Tibial nerve (tissue), 4 donors: Measurements from ENCODE around the gene RBM33. TPM values are rescaled to one million over a fixed set of nuclear protein-coding genes. Genes with fewer than 3 reads are reported as not detected.

ENCODE experiments used
- DNase-seq, 2 donors: peaks; one replicate each; pipeline ENCODE4 v3.0.0-alpha.2; 2019; ENCODE audit warnings: low spot score in 2 of 2
- H3K27ac ChIP-seq, 4 donors: fragments of 200-600 bp; sonication (generic) in 3 of 4; one replicate each; pipeline ENCODE4 v1.5.1; 2017 to 2019; ENCODE audit warnings: mild to moderate bottlenecking in 1 of 4
- H3K27me3 ChIP-seq, 2 donors: fragments of 200-600 bp; sonication (generic) in 1 of 2; one replicate each; pipeline versions ENCODE4 v1.5.1 to v1.6.0; 2017 to 2019
- H3K36me3 ChIP-seq, 3 donors: fragments of 200-600 bp; sonication (generic); one replicate each; pipeline ENCODE4 v1.5.1; 2018 to 2019
- H3K4me1 ChIP-seq, 4 donors: fragments of 200-600 bp; sonication (generic) in 3 of 4; one replicate each; pipeline ENCODE4 v1.5.1; 2017 to 2019
- H3K4me3 ChIP-seq, 4 donors: fragments of 200-600 bp; sonication (generic) in 3 of 4; one replicate each; pipeline ENCODE4 v1.5.1; 2017 to 2019; ENCODE audit warnings: mild to moderate bottlenecking in 1 of 4, moderate library complexity in 1 of 4
- H3K9me3 ChIP-seq, 4 donors: fragments of 200-600 bp; sonication (generic) in 3 of 4; one replicate each; pipeline ENCODE4 v1.5.1; 2017 to 2019
- EP300 ChIP-seq, 2 donors: sonication (generic); formaldehyde crosslinking; IDR thresholded peaks; one replicate each; pipeline ENCODE4 v1.6.1; 2017; ENCODE audit warnings: antibody characterized with exemption in 2 of 2, mild to moderate bottlenecking in 1 of 2
- POLR2A ChIP-seq, 2 donors: fragments of 450-650 bp; IDR thresholded peaks; one replicate each; pipeline ENCODE4 v1.6.1; 2017; ENCODE audit warnings: antibody characterized with exemption in 2 of 2, mild to moderate bottlenecking in 2 of 2, moderate library complexity in 2 of 2
- WGBS, 2 donors: methylation state at CpG; one replicate each; pipeline ENCODE4 v1.1.5; 2018; 5-methylcytosine and 5-hydroxymethylcytosine counted together
- total RNA-seq, 4 donors: library from RNA; depleted of rRNA; stranded (reverse); fragments of >200 nt; gene quantifications; one replicate each; pipeline ENCODE4 v1.1.0, GENCODE V29; 2016
- TF ChIP-seq, protein P1 (sequence below), 5 experiments: fragments of 200-600 bp in 3 of 5; fragments of 450-650 bp in 2 of 5; sonication (generic) in 3 of 5; IDR thresholded peaks; one replicate each; pipeline ENCODE4 v1.5.1; 2016 to 2019; ENCODE audit warnings: antibody characterized with exemption in 5 of 5, mild to moderate bottlenecking in 3 of 5, moderate library complexity in 2 of 5

RBM33 gene
- total RNA-seq, 4 donors from 2014 or later: 85.0 to 92.4 (median 88.3) TPM

DNA sequence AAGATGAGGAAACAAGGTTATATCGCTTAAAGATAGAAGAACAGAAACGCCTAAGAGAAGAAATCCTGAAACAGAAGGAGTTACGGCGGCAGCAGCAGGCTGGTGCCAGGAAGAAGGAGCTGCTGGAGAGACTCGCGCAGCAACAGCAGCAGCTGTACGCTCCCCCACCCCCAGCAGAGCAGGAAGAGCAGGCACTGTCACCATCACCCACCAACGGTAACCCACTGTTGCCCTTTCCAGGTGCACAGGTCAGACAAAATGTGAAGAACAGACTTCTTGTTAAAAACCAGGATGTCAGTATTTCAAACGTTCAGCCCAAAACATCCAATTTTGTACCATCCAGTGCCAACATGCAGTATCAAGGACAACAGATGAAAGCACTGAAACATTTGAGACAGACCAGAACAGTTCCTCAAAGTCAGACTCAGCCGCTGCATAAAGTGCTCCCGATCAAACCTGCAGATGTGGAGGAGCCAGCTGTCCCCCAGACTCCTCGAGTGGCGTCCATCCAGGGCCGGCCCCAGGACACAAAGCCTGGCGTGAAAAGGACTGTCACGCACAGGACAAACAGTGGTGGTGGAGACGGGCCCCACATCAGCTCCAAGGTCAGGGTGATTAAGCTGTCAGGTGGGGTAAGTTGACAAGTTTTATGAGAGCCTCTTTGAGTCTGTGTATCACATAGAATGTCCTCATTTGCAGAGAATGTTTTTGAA, 100.7 kb downstream of the RBM33 start:
- DNase-seq: no peak
- Histone ChIP-seq H3K9me3 (no peaks in the 10 kb centered on the region), H3K36me3 (peaks cover 9 to 64% (median 11%) of the 10 kb centered on the region in 3 donors), H3K27ac (no peak overlapping the region), H3K27me3 (no peaks in the 10 kb centered on the region), H3K4me1 (peaks cover 3 to 36% (median 6%) of the 10 kb centered on the region in 4 donors), H3K4me3 (no peak overlapping the region)
- TF ChIP-seq EP300 (IDR thresholded peaks at IDR 0.05) (no peak), POLR2A (IDR thresholded peaks at IDR 0.05) (no peak)
- TF ChIP-seq, protein P1, sequence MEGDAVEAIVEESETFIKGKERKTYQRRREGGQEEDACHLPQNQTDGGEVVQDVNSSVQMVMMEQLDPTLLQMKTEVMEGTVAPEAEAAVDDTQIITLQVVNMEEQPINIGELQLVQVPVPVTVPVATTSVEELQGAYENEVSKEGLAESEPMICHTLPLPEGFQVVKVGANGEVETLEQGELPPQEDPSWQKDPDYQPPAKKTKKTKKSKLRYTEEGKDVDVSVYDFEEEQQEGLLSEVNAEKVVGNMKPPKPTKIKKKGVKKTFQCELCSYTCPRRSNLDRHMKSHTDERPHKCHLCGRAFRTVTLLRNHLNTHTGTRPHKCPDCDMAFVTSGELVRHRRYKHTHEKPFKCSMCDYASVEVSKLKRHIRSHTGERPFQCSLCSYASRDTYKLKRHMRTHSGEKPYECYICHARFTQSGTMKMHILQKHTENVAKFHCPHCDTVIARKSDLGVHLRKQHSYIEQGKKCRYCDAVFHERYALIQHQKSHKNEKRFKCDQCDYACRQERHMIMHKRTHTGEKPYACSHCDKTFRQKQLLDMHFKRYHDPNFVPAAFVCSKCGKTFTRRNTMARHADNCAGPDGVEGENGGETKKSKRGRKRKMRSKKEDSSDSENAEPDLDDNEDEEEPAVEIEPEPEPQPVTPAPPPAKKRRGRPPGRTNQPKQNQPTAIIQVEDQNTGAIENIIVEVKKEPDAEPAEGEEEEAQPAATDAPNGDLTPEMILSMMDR (IDR thresholded peaks at IDR 0.05): no peak
- 84 to 85% methylated on average over 17 of the region's 17 CpGs for WGBS, 2 donors

DNA sequence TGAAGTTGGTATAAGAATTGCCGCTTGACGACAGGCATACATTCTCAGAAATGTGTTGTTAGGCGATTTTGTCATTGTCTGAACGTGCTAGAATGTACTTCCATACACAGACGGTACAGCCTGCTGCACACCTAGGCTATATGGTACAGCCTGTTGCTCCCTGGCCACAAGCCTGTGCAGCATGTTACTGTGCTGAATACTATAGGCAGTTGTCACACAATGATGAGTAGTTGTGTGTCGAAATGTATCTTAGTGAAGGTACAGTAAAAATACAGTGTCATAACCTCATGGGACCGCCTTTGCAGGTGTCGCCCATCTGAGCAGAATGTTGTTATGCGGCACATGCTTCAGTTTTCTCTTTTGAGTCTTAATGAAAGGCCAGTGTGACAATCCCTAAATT, 101.3 kb downstream of the RBM33 start:
- H3K4me3 ChIP-seq: no peak overlapping the region
- TF ChIP-seq POLR2A (IDR thresholded peaks at IDR 0.05) (no peak), EP300 (IDR thresholded peaks at IDR 0.05) (no peak)
- TF ChIP-seq, protein P1 (IDR thresholded peaks at IDR 0.05): no peak
- no peaks in the 10 kb centered on the region for H3K27me3 ChIP-seq
- peaks cover 9 to 58% (median 11%) of the 10 kb centered on the region in 3 donors for H3K36me3 ChIP-seq
- H3K27ac ChIP-seq: no peak overlapping the region
- peaks cover 3 to 42% (median 6%) of the 10 kb centered on the region in 4 donors for H3K4me1 ChIP-seq
- 92% methylated on average over 9 of the region's 9 CpGs for WGBS, 2 donors
- no peaks in the 10 kb centered on the region for H3K9me3 ChIP-seq
- DNase-seq: no peak

DNA sequence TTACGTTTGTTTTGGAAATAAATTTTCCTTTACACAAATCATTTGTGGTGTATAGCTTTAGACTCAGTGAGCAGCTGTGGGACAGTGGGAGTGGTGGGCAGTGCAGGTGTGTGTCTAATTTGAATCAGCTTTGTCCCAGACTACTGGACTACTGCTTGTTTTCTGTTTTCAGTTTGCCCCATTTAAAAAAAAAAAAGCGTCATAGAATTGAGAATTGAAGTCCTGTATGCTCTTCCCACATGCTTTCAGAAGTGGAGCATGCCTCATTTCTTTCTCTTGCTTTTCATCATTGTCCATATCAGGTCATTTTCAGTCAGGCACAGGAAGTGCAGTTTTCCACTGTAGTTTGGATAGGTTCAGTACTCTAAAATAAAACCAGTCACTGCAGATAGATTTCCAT, 101.7 kb downstream of the RBM33 start:
- peaks cover 3 to 47% (median 6%) of the 10 kb centered on the region in 4 donors for H3K4me1 ChIP-seq
- no peaks in the 10 kb centered on the region for H3K27me3 ChIP-seq
- H3K4me3 ChIP-seq: no peak overlapping the region
- H3K36me3 ChIP-seq: peaks cover 9 to 54% (median 11%) of the 10 kb centered on the region in 3 donors
- no peak overlapping the region for H3K27ac ChIP-seq
- no peaks in the 10 kb centered on the region for H3K9me3 ChIP-seq
- TF ChIP-seq POLR2A (IDR thresholded peaks at IDR 0.05) (no peak), EP300 (IDR thresholded peaks at IDR 0.05) (no peak)
- TF ChIP-seq, protein P1 (IDR thresholded peaks at IDR 0.05): no peak
- no peak for DNase-seq
- 65 to 70% methylated on average over 2 of the region's 2 CpGs for WGBS, 2 donors

DNA sequence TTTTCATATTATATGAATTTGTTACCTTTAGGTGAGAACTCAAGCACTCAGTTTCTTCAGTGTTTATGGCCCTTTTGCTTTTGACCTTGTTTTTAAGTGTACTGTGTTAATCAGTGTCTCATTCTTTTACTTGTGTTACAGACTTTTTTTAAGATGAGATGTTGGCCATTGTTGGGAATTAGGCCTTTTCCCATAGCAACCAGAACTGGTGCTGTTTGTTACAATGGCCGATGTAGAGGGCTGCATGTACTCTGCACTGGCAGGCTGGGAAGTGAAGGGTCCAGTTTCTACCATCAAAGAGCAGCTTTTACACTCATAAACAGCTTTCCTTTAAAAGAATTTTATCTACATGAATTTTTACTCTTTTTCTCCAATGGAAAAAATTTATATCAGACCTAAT, 102.7 kb downstream of the RBM33 start:
- Histone ChIP-seq H3K36me3 (peaks cover 7 to 43% (median 9%) of the 10 kb centered on the region in 3 donors), H3K4me3 (no peak overlapping the region), H3K27me3 (no peaks in the 10 kb centered on the region), H3K4me1 (peaks cover 3 to 57% (median 6%) of the 10 kb centered on the region in 4 donors), H3K9me3 (no peaks in the 10 kb centered on the region), H3K27ac (no peak overlapping the region)
- TF ChIP-seq POLR2A (IDR thresholded peaks at IDR 0.05): no peak
- TF ChIP-seq, protein P1 (IDR thresholded peaks at IDR 0.05): no peak
- TF ChIP-seq EP300 (IDR thresholded peaks at IDR 0.05): no peak
- no peak for DNase-seq
- WGBS, 2 donors: 69 to 79% methylated on average over 1 of the region's 1 CpG

DNA sequence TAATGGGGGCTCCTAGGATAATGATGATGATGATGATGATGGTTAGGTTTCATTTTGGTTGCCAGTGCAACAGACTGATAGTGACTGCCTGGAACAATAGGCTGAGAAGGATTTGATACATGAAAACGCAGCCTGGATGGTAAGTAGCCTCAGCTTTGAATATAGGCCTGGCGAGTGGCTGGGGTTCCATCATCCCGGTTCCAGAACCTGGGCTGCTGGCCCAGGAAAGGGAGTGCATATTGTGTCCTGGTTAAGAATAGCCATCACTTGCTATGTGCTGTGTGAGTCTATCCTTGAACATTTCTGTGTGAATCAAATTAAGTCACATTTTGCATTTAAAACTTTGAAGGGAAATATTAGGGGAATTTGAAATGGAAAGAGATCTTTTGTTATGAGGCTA, 105.1 kb downstream of the RBM33 start:
- no peak for TF ChIP-seq POLR2A (IDR thresholded peaks at IDR 0.05)
- TF ChIP-seq EP300 (IDR thresholded peaks at IDR 0.05): no peak
- 92 to 97% methylated on average over 3 of the region's 3 CpGs for WGBS, 2 donors

More for the DNA sequence above, 105.1 kb downstream of the RBM33 start:
- Histone ChIP-seq H3K27me3 (no peaks in the 10 kb centered on the region), H3K4me1 (peaks cover 3 to 81% (median 19%) of the 10 kb centered on the region in 4 donors), H3K36me3 (peaks cover 7 to 21% (median 9%) of the 10 kb centered on the region in 3 donors), H3K4me3 (no peak overlapping the region), H3K27ac (no peak overlapping the region), H3K9me3 (no peaks in the 10 kb centered on the region)
- no peak for DNase-seq
